HG03442 (cell line): Measurements from ENCODE around the gene MYO18B.
"Not testable (repeated sequence)": the region's sequence is repeated elsewhere in the genome, so short reads cannot be mapped to it uniquely, and the experiment has no call there.

Source experiments
- ATAC-seq: cut with Tn5 transposase; IDR thresholded peaks from one replicate; pipeline ENCODE4 v1.9.1; 2021; ENCODE audit warnings: mild to moderate bottlenecking, moderate library complexity; ENCODE audit not compliant: unreplicated experiment

The MYO18B gene

DNA sequence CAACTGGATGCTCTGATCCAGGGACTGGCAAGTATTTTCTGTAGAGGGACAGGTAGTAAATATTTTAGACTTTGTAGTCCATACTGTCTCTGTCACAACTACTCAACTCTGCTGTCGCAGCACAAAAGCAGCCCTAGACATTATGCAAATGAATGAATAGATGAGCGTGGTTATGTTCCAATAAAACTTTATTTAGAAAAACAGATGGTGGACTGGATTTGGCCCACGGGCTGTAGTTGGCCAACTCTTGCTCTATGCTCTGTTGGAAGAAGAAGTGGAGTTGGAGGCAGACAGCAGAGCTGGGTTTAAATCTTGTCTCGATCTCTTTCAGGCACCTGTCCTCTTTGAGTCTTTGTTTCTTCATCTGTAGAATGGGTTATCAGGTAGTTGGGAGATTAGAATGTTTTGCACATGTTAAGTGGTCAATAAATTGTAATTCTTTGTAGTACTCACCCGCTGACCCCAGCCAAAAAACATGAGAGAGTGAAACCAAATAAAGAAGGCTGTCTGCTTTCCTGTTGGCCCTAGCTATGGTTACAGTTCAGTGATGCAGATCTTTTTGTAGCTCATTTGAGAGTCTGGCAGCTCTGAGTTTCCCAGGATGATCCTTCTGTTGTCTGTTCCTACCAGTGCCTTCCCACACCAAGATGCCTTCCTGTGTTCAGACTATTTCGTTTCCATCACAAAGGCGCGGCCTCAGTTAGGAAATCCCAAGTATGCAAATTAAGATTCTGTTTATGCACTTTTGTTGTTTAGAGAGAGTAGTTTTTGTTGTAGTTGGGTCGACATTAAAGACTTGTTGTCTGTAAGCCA is 229.2 kb downstream of the MYO18B start:
- no peak for ATAC-seq

DNA sequence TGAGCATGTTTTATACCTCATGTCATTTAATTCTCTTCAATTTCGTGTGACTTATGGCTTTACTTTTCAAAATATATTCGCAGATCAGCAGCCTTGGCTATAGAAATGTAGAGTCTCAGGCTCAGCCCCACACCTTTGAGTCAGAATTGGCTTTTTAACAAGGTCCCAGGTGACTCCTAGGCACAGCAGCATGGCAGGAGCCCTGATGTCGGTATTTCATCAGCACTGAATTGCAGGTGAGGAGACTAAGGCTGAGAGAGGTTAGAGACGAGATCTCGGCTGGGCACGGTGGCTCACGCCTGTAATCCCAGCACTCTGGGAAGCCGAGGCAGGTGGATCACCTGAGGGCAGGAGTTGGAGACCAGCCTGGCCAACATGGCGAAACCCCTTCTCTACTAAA is 230.4 kb downstream of the MYO18B start:
- no peak for ATAC-seq

DNA sequence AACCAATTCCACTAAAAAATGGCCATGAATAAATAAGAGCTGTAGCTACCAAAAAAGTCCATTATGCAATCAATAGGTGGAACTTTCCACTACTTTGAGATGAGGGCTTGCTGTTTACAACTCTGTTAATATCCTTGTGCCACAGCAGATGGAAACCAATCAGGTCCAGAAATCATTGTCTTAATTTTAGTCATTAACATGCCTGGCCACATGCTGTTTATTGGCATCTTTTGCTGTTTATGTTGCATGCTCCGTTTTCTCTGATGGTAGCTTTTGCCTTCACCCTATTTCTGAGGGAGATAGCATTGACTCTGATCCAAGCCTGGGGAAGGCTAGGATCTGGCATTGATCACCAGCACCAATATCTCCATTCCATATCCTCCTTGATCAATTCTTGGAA is 234.4 kb downstream of the MYO18B start:
- ATAC-seq: no peak

DNA sequence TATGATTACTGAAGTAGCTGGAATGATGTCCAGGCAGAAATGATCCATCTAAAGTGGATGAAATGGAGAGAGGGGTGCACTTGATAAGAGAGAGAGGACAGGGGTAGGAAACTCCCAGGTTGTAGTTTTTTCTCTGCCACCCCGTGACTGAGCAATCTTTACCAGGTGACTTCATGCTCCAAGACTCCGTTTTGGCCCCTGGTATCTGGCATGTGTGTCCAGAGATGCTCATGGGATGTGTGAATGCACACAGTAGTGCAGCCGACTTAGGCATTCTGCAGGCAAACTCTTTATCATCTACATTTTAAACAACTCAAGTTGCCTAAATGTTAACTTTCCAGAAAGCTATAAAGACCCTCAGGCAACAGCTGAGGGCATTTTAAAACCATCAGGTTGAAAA is 238.0 kb downstream of the MYO18B start:
- ATAC-seq: no peak

DNA sequence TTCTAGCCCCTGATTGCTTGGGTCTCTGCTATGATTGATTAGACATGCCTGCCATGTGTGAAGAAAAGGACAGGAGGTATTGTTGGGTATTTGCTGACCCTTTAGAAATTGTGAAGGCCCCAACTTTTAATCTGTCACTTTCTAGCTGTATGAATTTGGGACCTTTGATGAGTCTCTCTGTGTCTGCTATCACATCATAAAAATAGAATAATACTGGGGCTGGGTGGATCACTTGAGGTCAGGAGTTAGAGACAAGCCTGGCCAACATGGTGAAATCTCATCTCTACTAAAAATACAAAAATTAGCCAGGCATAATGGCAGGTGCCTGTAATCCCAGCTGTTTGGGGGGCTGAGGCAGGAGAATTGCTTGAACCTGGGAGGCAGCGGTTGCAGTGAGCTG is 242.9 kb downstream of the MYO18B start:
- ATAC-seq: not testable (repeated sequence)

DNA sequence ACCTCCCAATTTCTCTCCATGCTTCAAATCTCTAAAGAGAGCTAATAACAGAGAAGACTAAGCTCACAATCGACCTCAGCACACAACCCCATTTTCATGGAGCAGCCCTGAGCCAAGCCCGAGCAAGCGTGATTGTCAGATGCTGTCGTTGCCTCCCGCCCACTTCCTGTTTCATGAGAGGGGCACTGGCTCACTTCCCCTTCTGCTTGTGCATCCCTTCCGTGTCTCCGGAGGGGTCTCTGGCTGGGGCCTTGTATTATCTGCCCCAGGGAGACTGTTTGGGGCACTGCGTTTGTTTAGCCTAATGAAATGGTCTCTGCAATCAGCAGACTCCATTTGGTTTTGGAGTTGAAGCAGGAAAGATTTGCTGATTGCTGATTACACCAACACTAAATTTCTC is 246.0 kb downstream of the MYO18B start:
- no peak for ATAC-seq

DNA sequence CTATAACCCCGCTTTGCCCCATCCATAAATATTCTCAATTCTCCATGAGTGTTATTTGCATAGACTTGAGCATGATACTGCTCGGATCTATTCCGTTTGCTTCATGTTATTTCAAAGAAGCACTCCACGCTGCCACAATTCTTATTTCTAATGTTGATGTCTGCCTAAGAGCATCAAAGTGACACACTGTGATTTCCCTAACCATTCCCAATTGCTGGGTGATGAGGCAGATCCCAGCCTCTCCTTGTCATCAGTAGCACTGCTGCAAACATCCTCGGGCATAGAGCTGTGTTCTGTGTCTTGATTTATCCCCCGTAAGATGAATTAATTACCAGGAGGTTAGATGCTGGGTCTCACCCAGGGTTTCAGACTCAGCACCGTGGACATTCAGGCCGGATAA is 249.0 kb downstream of the MYO18B start:
- no peak for ATAC-seq

DNA sequence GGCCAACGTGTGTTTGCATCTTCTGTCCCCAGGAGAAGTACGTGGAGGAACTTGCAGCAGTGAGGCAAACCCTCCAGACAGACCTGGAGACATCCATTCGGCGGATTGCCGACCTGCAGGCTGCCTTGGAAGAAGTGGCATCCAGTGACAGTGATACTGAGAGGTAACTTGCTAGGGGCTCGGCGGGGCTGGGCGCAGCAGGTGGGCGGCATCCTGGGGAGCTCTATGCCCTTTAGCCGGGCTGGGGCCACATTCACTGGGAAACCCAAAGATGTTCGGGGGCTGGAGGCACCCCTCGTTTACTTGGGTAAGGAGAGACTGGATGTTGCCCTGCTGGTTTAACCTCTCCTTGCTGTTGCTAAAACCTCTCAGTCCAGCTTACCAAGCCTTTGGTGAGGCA is 250.3 kb downstream of the MYO18B start:
- no peak for ATAC-seq

DNA sequence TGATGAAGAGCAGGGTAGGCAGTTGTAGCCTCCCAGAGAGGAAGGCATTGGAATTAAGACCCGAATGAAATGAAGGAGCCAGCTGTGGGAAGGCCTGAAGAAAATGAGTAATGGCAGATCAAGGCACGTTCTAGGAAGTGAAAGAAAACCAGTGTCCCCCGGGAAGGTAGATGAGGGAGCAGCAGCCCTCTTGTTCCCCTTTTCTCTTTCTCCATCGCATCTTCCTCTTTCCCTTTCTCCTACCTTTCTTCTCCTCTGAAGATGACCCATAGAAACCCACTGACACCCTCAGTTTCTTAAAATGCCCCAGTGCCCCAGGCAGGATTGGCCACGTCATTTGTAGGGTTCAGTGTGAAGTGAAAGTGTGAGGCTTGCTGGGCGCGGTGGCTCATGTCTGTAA is 254.7 kb downstream of the MYO18B start:
- no peak for ATAC-seq

DNA sequence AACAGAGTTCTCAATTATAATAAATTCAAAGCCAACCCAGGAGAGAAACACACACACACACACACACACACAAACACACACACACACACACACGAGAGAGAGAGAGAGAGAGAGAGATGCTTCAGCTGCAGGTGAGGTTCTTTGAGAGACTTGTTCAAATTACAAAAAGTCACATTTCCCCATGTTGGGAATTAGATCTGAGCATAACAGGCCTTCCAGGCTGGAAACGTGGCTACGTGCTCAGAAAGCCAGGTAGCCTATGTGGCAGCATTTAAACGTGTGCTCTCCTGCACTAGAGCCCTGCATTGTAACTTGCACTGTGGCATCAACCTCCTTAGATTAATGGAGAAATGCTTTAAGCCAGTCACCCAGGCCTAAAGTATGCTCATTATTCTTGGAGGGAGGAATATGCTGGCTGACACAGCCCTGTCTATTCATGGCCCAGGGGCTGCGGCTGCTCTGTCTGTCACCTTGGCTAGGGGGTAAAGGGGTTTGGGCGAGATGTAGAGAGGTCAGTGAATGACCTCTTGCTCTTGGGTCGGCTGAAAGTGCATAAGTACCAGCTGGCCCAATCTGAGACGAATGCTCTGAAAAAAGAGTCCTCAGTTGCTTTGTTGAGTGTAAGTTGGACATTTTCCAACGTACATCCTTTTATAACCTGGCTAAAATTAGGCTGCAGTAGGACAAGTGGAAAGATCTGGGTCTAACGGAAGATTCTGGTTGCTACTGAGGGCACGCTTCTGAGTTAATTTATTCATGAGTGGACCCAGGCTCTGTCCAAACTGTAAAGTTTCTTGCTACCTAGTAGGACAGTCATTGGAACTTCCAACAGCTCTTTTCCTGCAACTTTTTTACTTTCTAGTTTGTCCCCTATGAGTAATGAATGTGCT is 256.1 kb downstream of the MYO18B start:
- no peak for ATAC-seq

DNA sequence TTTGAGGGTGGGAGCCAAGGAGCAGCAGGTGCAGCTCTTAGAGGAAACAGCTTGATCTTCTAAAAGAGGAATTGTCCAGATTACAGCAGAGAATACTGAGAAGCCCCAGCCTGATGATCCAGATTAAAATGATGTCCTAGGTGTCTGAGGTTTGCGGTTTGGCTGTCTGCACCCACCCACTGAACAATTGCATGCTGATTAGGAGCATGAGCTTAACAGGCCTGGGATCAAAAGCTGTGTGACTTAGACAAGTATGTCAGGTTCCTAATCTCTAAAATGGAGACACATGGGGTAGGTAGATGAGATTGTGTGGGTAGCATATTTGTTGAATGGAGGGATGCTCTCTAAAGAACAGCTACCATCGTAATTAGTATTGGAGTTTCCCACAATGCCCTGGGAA is 260.5 kb downstream of the MYO18B start:
- ATAC-seq: no peak

DNA sequence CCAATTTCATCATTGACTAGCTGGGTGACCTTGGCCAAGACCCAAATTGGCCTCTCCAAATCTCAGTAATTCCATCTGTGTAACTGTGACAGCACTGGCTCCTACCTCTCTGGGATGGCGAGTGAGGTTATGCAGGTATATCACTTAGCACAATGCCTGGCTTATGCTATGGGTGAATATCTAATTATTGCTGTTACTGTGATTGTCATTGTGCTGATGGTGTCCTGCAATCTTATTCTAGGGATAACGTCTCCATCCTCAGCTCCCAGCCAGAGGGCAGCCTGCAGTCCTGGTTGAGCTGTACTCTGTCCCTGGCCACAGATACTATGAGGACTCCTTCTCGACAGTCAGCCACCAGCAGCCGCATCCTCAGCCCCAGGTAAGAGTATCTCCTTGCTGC is 262.5 kb downstream of the MYO18B start:
- ATAC-seq: no peak

DNA sequence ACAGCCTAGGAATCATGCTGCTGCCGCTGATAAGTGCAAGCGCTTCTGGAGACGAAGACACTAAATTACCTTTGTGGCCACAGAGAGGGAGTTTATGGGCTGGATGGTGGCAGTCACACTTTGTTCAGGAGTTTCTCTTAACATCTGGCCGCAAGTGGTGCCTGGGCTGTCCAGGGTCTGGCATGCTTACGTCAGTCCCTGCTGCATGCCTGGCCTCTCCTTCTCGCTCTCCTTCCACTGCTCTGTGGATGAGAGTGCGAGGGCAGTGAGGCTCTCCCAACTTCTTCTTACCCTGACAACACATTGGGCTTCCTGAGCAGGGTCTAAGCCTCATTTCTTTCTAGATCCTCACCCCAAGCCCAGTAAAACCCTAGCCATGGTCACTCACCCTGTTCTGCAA is 266.6 kb downstream of the MYO18B start:
- ATAC-seq: no peak

DNA sequence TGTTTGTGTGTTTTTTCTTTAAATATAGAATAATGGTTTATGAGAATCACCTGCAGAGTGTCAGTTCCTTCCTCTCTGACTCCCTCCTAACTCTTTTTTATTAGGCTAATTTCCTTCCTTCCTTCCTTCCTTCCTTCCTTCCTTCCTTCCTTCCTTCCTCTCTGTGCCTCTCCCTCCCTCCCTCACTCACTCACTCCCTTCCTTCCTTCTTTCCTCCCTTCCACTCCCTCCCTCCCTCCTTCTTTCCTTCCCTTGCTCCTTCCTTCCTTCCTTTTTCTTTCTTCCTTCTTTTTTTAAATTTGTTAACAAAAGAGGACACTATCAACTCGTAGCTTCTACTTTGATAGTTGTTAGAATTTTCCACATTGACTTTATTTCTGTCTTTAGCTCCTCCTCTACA is 274.9 kb downstream of the MYO18B start:
- no peak for ATAC-seq

DNA sequence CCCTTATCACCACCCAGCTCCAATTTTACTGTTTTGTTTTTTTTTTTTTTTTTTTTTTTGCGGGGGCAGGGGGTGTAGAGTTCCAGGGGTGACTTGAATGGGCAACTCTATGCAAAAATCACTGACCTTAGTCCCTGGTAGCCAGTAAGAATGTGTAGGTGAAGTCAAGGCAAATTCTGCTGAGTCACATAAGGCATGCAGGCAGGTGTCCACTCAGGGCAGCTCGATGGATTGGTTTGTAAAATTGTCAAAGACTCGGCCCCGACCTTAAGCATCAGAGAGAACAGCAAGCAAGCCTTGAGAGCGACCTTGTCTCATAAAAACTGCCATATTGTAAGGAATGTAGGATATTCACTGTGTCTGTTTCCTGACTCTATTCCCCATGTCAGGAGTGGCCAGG is 275.9 kb downstream of the MYO18B start:
- no peak for ATAC-seq

DNA sequence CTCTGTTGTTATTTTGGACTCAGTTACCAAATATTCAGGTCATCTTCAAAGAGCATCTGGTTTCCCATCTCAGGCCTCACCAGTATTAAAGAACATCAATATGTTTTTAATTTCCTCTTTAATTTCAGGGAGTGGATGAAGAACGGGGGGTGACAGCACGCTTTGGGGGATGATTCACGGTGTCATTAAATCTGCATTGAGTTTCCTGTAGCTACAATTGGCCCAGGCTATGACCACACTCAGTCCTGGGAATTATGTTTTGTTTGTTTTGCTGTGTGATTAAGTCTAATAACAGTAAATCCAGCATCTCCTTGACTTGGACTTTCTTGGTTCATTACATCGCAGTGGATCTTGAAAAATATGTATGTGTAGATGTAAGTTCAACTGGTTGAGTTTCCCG is 277.6 kb downstream of the MYO18B start:
- ATAC-seq: no peak

DNA sequence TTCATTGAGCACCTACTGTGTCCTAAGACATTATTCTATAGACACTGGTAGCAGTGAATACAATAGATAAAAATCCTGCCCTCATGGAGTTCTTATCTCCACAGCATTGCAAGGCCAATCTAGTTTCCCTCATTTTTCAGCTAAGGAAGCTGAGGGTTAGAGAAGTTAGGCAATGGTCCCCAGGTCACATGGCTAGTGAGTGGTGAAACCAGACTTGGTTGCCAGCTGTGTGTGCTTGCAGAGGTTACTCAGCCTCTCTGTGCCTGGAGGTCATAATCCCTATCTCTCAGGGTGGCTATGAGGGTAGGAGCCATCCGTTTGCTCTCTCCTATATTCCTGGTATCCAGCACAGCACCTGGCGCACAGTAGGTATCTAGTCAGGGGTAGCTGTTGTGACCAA is 279.5 kb downstream of the MYO18B start:
- ATAC-seq: no peak

DNA sequence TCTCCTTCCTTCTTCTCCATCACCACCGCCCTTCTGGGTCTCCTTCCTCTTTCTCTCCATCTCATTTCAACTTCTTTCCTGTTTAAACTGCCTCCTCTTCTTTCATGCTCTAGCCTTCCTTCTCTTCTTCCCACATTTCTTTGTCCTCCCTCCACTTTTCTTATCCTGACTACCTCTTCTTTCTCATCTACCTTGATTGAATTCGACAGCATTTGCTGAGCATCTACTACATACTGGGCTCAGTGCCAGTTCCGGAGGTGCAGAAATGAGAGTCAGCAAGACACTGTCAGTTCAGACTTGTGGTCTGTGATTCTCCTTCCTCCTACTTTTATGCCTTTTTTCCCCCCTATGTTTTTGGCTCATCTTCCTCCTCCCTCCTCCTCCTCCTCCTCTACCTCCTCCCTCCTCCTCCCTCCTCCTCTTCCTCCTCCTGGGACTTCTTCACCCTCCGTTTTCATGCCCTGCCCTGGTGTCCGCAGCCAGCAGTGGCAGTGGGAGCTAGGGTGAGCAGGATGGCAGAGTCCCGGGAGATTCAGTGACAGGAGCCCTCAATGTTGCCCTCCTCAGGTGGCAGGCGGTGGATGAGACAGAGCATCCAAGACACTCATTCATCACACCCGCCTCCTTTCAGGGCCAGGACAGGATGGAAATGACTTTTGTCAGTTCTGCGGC is 281.3 kb downstream of the MYO18B start:
- ATAC-seq: no peak

DNA sequence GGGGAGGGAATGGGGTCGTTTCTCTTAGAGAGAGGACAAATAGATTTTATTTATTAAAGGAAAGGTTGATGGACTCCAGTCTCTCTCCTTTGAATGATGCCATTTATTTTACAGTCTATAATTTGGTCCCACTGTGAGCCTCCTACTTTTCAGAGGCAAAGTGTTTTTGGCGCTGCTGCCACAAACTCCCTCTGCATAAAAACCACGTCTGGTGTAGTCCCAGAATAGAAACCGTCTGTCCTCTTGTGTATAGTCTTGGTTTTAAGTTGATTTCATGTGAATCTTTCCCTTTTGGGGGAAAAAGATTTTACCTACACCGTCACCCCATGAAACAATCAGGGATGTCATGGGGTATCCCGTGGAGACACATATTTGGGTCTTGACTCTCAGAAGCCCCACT is 283.6 kb downstream of the MYO18B start:
- no peak for ATAC-seq

DNA sequence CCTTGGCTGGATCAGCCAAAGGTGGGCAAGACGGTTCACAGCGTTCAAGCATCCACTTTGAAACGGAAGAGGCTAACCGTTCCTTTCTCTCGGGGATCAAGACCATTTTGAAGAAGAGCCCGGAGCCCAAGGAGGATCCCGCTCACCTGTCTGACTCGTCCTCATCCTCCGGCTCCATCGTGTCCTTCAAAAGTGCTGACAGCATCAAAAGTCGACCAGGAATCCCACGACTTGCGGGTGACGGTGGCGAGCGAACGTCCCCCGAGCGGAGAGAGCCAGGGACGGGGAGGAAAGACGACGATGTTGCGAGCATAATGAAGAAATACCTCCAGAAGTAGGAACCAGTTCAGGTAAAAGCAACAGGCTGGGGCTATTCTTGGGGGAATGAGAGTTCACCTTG is 285.4 kb downstream of the MYO18B start:
- ATAC-seq: no peak

DNA sequence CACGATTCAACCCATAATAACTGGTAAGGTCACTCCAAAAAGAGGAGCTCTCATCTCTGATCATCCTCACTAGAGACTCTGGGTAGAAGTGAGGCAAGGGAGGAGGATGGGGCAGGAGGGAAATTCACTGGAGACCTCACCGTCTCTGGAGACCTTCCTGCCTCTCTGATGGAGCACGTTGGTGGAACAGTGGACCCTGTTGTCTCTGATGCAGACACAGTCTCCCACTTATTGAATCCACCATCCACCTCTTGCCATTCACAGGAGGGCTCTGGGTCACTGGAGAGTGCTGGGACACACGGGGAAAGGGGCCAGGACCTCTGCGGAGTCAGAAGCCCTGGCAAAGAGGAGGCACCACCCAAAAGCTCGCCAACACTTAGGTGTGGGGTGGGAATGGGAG is 289.7 kb downstream of the MYO18B start:
- no peak for ATAC-seq

DNA sequence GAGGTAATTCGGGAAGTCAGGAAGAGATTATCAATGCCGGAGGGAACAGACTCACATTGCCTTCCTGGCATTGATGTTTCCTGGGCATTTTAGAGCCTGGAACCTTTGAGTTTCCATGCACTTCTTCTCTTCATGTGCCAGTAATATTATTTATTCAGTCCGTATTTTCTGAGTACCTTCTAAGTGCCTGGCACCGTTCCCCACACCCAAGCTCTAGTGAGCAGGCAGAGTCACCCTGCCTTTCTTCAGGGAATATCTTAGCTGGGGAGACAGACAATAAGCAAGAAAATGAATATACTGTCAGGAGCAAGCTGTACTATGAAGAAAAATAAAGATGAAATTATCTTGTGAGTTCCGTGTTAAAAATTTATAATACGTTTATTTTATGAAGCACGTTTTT is 291.1 kb downstream of the MYO18B start:
- ATAC-seq: no peak
